Neural cell (in vitro differentiated cells): Measurements from ENCODE around the gene CACNA1H.

Source experiments
- CTCF ChIP-seq: fragments of 450-650 bp; IDR thresholded peaks from 2 replicates; pipeline ENCODE4 v1.5.1; 2014; ENCODE audit warnings: antibody characterized with exemption, mild to moderate bottlenecking, moderate library complexity; ENCODE audit not compliant: poor library complexity, severe bottlenecking
- EP300 ChIP-seq: fragments of 450-650 bp; conservative IDR thresholded peaks from 2 replicates; pipeline ENCODE4 v1.6.1; 2014; ENCODE audit warnings: antibody characterized with exemption, mild to moderate bottlenecking, moderate library complexity; ENCODE audit not compliant: poor library complexity, severe bottlenecking
- POLR2AphosphoS5 ChIP-seq: IDR thresholded peaks from 2 replicates; pipeline ENCODE4 v1.6.1; 2012

DNA sequence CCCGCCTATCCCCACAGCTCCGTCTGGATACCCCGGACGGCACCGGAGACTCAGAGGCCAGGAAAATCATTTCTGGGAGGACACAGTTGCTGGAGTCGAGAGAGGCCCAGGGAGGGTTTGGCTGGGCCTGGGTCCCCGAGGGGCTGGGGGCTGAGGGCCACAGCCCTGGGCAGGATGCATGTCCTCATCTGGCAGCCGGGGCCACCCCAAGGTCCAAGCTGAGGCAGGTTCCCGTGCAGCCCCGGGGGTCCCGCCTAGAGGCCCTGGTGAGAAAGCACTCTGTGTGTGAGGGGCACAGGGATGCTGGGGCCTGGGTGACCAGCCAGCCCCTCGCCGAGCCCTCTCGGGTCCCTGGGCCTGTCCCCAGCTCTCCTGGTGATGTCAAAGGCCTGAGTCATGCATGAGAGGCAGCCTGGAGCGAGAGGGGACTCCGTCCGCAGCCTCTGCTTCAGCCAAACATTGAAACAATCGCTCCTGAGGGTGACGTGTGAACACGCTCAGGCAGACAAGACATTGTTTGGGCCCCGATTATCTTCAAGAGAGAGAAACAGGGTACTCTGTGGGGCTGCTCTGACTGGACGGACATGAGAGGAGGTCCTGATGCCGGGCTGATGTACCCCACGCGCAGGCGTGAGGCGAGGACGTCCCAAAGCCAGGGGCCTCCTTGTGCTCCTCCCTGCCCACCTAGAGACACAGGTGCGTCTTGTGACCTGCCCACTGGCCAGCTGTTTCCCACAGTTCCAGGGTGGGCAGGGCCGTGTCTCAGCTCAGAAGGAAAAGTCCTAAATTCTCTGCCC lies 31.1 kb upstream of the CACNA1H start:
- TF ChIP-seq CTCF (no peak), EP300 (no peak), POLR2AphosphoS5 (no peak)
